H9 (cell line): ENCODE data around the gene MAST4. TPM values are rescaled to one million over a fixed set of nuclear protein-coding genes. Genes with fewer than 3 reads are reported as not detected.

Experiments used
- DNase-seq: peaks from one replicate; pipeline ENCODE4 v3.0.0-alpha.2; 2017
- H2AFZ ChIP-seq: one replicate; pipeline ENCODE4 v1.6.1; 2013; ENCODE audit warnings: mild to moderate bottlenecking, low read length, control low read depth, moderate library complexity
- H2AK5ac ChIP-seq: 2 replicates; pipeline ENCODE4 v1.6.1; 2013; ENCODE audit warnings: low read length, control low read depth, mixed read lengths; ENCODE audit not compliant: insufficient read length
- H2BK120ac ChIP-seq: one replicate; pipeline ENCODE4 v1.6.1; 2013; ENCODE audit warnings: low read depth, mild to moderate bottlenecking, low read length, control low read depth, inconsistent platforms; ENCODE audit not compliant: poor library complexity, severe bottlenecking
- H2BK12ac ChIP-seq: 2 replicates; pipeline ENCODE4 v1.6.1; 2013; ENCODE audit warnings: low read length, control low read depth, mixed read lengths, low read depth; ENCODE audit not compliant: insufficient read length
- H2BK15ac ChIP-seq: 2 replicates; pipeline ENCODE4 v1.6.1; 2013; ENCODE audit warnings: low read depth, low read length, control low read depth
- H2BK20ac ChIP-seq: one replicate; pipeline ENCODE4 v1.6.1; 2013; ENCODE audit warnings: low read depth, mild to moderate bottlenecking, low read length, control low read depth, inconsistent platforms; ENCODE audit not compliant: poor library complexity, severe bottlenecking
- H2BK5ac ChIP-seq: 2 replicates; pipeline ENCODE4 v1.6.1; 2013; ENCODE audit warnings: low read length, control low read depth, mixed read lengths; ENCODE audit not compliant: insufficient read length
- H3K14ac ChIP-seq: 2 replicates; pipeline ENCODE4 v1.6.1; 2013; ENCODE audit warnings: low read length, control low read depth; ENCODE audit not compliant: insufficient read depth
- H3K18ac ChIP-seq: 2 replicates; pipeline ENCODE4 v1.6.1; 2013; ENCODE audit warnings: low read depth, mild to moderate bottlenecking, mixed read lengths, low read length, control low read depth; ENCODE audit not compliant: insufficient read length
- H3K23ac ChIP-seq: 2 replicates; pipeline ENCODE4 v1.6.1; 2013; ENCODE audit warnings: low read length, control low read depth, mixed read lengths, low read depth; ENCODE audit not compliant: insufficient read length
- H3K23me2 ChIP-seq: 2 replicates; pipeline ENCODE4 v1.6.1; 2013; ENCODE audit warnings: low read depth, mild to moderate bottlenecking, mixed read lengths, low read length, control low read depth; ENCODE audit not compliant: insufficient read length, poor library complexity, severe bottlenecking
- H3K27ac ChIP-seq: 2 replicates; pipeline ENCODE4 v1.5.1; 2013; ENCODE audit warnings: low read length, control low read depth, mixed read lengths, low read depth; ENCODE audit not compliant: insufficient read length
- H3K27me3 ChIP-seq: 2 replicates; pipeline ENCODE4 v1.6.1; 2013; ENCODE audit warnings: low read length, control low read depth, inconsistent platforms; ENCODE audit not compliant: insufficient read depth
- H3K4ac ChIP-seq: 2 replicates; pipeline ENCODE4 v1.6.1; 2013; ENCODE audit warnings: low read depth, mild to moderate bottlenecking, control low read depth, inconsistent platforms, low read length, moderate library complexity
- H3K4me1 ChIP-seq: 2 replicates; pipeline ENCODE4 v1.6.1; 2013; ENCODE audit warnings: low read length, control low read depth, inconsistent platforms; ENCODE audit not compliant: insufficient read depth
- H3K4me2 ChIP-seq: 2 replicates; pipeline ENCODE4 v1.6.1; 2013; ENCODE audit warnings: low read length, control low read depth, mixed read lengths; ENCODE audit not compliant: insufficient read length, insufficient read depth
- H3K56ac ChIP-seq: 2 replicates; pipeline ENCODE4 v1.6.1; 2013; ENCODE audit warnings: low read depth, mild to moderate bottlenecking, mixed read lengths, low read length, control low read depth; ENCODE audit not compliant: insufficient read length
- H3K79me1 ChIP-seq: 2 replicates; pipeline ENCODE4 v1.6.1; 2013; ENCODE audit warnings: low read depth, mild to moderate bottlenecking, moderate library complexity, low read length, control low read depth, inconsistent platforms; ENCODE audit not compliant: insufficient read depth, poor library complexity, severe bottlenecking
- H3K79me2 ChIP-seq: 2 replicates; pipeline ENCODE4 v1.6.1; 2013; ENCODE audit warnings: low read length, control low read depth, inconsistent platforms; ENCODE audit not compliant: insufficient read depth
- H3K9ac ChIP-seq: 2 replicates; pipeline ENCODE4 v1.6.1; 2013; ENCODE audit warnings: low read length, control low read depth, mixed read lengths; ENCODE audit not compliant: insufficient read length; ENCODE audit errors: extremely low read depth
- H3K9me3 ChIP-seq: one replicate; pipeline ENCODE4 v1.6.1; 2013; ENCODE audit warnings: low read depth, low read length, inconsistent platforms; ENCODE audit not compliant: control insufficient read depth
- H3T11ph ChIP-seq: one replicate; pipeline ENCODE4 v1.6.1; 2013; ENCODE audit warnings: mild to moderate bottlenecking, low read length, control low read depth, inconsistent platforms
- H4K20me1 ChIP-seq: one replicate; pipeline ENCODE4 v1.6.1; 2013; ENCODE audit not compliant: control insufficient read depth, insufficient read length, insufficient read depth
- H4K5ac ChIP-seq: 2 replicates; pipeline ENCODE4 v1.6.1; 2013; ENCODE audit warnings: low read depth, mild to moderate bottlenecking, mixed read lengths, low read length, control low read depth; ENCODE audit not compliant: insufficient read length
- H4K8ac ChIP-seq: replicated peaks from 2 replicates; pipeline ENCODE4 v1.6.1; 2013; ENCODE audit warnings: low read length, control low read depth, mixed read lengths, low read depth; ENCODE audit not compliant: insufficient read length
- H4K91ac ChIP-seq: 2 replicates; pipeline ENCODE4 v1.6.1; 2013; ENCODE audit warnings: low read depth, mild to moderate bottlenecking, moderate library complexity, mixed read lengths, low read length, control low read depth; ENCODE audit not compliant: insufficient read length
- H3K27ac Mint-ChIP-seq, 3 experiments: 2 replicates in 2 of 3; 3 replicates in 1 of 3; pipeline ENCODE4 v1.8.0; 2020 to 2021; ENCODE audit warnings: mixed read lengths in 3 of 3, mild to moderate bottlenecking in 1 of 3, moderate library complexity in 1 of 3
- H3K27me3 Mint-ChIP-seq: 2 replicates; pipeline ENCODE4 v1.8.0; 2021; ENCODE audit warnings: low read depth, mild to moderate bottlenecking, moderate library complexity, mixed read lengths
- H3K36me3 Mint-ChIP-seq, 3 experiments: 2 replicates in 2 of 3; 3 replicates in 1 of 3; pipeline ENCODE4 v1.8.0; 2020 to 2021; ENCODE audit warnings: low read depth in 3 of 3, mixed read lengths in 3 of 3; ENCODE audit not compliant: insufficient read depth in 1 of 3
- H3K4me1 Mint-ChIP-seq, 2 experiments: 2 replicates each; pipeline ENCODE4 v1.8.0; 2020; ENCODE audit warnings: mixed read lengths in 2 of 2
- H3K4me3 Mint-ChIP-seq, 2 experiments: 2 replicates in 1 of 2; 3 replicates in 1 of 2; pipeline ENCODE4 v1.8.0; 2020 to 2021; ENCODE audit warnings: mild to moderate bottlenecking in 2 of 2, mixed read lengths in 2 of 2, moderate library complexity in 1 of 2
- H3K9me3 Mint-ChIP-seq, 2 experiments: 2 replicates in 1 of 2; 3 replicates in 1 of 2; pipeline ENCODE4 v1.8.0; 2020; ENCODE audit warnings: mild to moderate bottlenecking in 2 of 2, mixed read lengths in 2 of 2, moderate library complexity in 1 of 2
- CTCF ChIP-seq: fragments of 200-600 bp; sonication (generic); conservative IDR thresholded peaks from 3 replicates; pipeline ENCODE4 v1.8.0; 2021; ENCODE audit warnings: antibody characterized with exemption, mild to moderate bottlenecking
- WGBS: extraction: QIAGEN DNeasy Blood & Tissue Kit; methylation state at CpG from one replicate; pipeline ENCODE4 v1.1.7; 2013; ENCODE audit warnings: missing lambda C conversion rate, low lambda C conversion rate, mixed read lengths; ENCODE audit not compliant: insufficient read length; ENCODE audit errors: extremely low coverage; 5-methylcytosine and 5-hydroxymethylcytosine counted together
- total RNA-seq: library from RNA; stranded (reverse); gene quantifications from 2 replicates; pipeline ENCODE4 v1.2.1, GENCODE V29; 2021

Gene MAST4
- total RNA-seq, 1 experiment from 2014 or later = 3.7 TPM

DNA sequence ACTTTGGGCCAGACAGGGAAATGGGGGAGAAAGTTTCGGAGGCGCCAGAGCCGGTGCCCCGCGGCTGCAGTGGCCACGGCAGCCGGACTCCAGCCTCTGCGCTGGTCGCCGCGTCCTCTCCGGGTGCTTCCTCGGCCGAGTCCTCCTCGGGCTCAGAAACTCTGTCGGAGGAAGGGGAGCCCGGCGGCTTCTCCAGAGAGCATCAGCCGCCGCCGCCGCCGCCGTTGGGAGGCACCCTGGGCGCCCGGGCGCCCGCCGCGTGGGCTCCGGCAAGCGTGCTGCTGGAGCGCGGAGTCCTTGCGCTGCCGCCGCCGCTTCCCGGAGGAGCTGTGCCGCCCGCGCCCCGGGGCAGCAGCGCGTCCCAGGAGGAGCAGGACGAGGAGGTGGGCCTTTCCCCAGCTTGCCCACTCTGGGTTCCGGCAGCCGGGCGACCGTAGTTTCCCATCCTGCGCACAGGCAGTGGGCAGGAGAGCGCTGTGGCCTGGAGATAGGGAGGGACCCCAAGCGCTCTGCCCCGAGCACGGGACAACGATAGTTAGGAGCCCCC lies 516 bp downstream of the MAST4 start:
- no peak overlapping the region for H2BK12ac ChIP-seq
- H3K56ac ChIP-seq = no peak overlapping the region
- H3K27ac ChIP-seq = no peak overlapping the region
- H2BK5ac ChIP-seq = no peak overlapping the region
- no peak overlapping the region for H4K5ac ChIP-seq
- H3K27me3 Mint-ChIP-seq = peaks cover 86% of the 10 kb centered on the region
- H3K4me2 ChIP-seq = peak overlapping the region; percentile 96
- H3K4ac ChIP-seq = no peak overlapping the region
- DNase-seq = peak; percentile 35
- no peak overlapping the region for H3K23ac ChIP-seq
- H3T11ph ChIP-seq = no peak overlapping the region
- H3K4me1 Mint-ChIP-seq = peaks cover 14 to 18% of the 10 kb centered on the region in 2 experiments
- peak overlapping the region; percentile 73 to 91 for H3K4me3 Mint-ChIP-seq
- H3K9ac ChIP-seq = no peak overlapping the region
- no peak overlapping the region for H2BK15ac ChIP-seq
- H3K79me1 ChIP-seq = no peaks in the 10 kb centered on the region
- H2AK5ac ChIP-seq = no peak overlapping the region
- no peak overlapping the region for H3K27ac Mint-ChIP-seq
- H3K36me3 Mint-ChIP-seq = no peaks in the 10 kb centered on the region; a peak in 1 of 7 replicates
- H3K18ac ChIP-seq = no peak overlapping the region
- no peak overlapping the region for H2BK20ac ChIP-seq
- H4K20me1 ChIP-seq = no peaks in the 10 kb centered on the region
- WGBS = no CpG with 5 or more reads among the region's 56 CpGs
- peaks cover 9% of the 10 kb centered on the region for H3K23me2 ChIP-seq
- no peak overlapping the region for H2BK120ac ChIP-seq
- no peak overlapping the region for H4K8ac ChIP-seq
- H3K9me3 ChIP-seq = no peaks in the 10 kb centered on the region
- H4K91ac ChIP-seq = no peak overlapping the region
- no peak overlapping the region for H2AFZ ChIP-seq
- peaks cover 21% of the 10 kb centered on the region for H3K27me3 ChIP-seq
- H3K9me3 Mint-ChIP-seq = no peaks in the 10 kb centered on the region; a peak in 1 of 5 replicates
- no peaks in the 10 kb centered on the region for H3K79me2 ChIP-seq
- no peak overlapping the region for H3K14ac ChIP-seq
- no peak for TF ChIP-seq CTCF
- H3K4me1 ChIP-seq = no peaks in the 10 kb centered on the region
